Renal pelvis (tissue), 4 donors: ENCODE measurements around the gene OR6B2. TPM values are rescaled to one million over a fixed set of nuclear protein-coding genes. Genes with fewer than 3 reads are reported as not detected.
A peak's percentile ranks its signal among the peaks of the same experiment; 100 is the strongest.

Experiments
- DNase-seq: peaks from one replicate; pipeline ENCODE4 v3.0.0-alpha.2; 2013
- polyA plus RNA-seq, 3 donors: library from polyadenylated mRNA; unstranded; fragments of 120-200 nt; gene quantifications; one replicate each; pipeline ENCODE4 v1.2.1, GENCODE V29; 2013; ENCODE audit not compliant: insufficient read length in 3 of 3

The OR6B2 gene
- polyA plus RNA-seq, 3 donors: not detected

GRCh38 chr2:240042740-240043139 lies 12.5 kb upstream of the OR6B2 start:
- no peak for DNase-seq

GRCh38 chr2:240041363-240041762 lies 11.1 kb upstream of the OR6B2 start:
- no peak for DNase-seq

- peak; percentile 65 for DNase-seq
Observed at GRCh38 chr2:240037358-240037757, 7.1 kb upstream of the OR6B2 start.

- no peak for DNase-seq
Observed at GRCh38 chr2:240033330-240033678, 3.1 kb upstream of the OR6B2 start.

DNA sequence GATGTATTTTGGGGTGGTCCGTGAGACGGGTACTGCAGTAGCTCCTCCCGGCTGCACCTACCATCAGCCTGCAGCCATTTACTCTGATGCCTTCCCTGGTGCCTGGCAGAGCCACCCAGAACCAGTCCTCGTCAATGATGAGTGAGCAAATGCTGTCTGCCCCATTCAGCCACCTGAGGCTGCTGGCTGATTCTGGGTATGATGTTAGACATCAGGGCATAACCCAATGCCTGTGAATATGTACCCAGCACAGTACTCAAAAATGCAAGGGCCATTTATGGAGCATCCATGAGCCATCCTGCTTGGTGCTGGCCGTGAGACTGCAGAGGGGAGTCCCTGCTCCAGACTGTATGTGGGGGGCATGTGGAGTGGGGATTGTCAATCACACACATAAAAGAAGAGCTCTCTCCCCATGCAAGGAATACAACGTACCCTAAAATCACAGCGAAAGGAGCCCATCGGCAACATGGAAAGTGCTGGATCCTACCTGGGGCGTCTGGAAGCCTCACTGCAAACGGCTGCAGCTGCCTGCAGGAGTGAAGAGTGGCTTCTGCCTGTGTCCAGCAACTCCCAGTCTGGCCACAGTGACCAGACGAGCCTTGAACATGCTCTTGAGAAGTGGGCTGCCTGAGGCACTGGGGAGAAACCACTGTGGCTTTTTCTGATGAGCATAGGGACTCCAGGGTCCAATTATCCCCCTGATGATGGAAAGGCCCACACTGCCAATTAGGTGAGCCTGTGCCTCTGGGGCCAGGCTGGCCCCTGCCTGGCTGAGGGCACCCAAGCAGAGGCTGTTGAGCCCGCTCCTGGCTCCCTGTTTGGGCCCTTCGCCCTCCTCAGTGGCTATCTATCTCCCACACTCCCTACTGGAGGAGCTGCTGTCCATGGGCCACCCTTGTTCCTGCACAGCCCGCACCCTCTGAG lies 2.4 kb upstream of the OR6B2 start:
- no peak for DNase-seq

DNA sequence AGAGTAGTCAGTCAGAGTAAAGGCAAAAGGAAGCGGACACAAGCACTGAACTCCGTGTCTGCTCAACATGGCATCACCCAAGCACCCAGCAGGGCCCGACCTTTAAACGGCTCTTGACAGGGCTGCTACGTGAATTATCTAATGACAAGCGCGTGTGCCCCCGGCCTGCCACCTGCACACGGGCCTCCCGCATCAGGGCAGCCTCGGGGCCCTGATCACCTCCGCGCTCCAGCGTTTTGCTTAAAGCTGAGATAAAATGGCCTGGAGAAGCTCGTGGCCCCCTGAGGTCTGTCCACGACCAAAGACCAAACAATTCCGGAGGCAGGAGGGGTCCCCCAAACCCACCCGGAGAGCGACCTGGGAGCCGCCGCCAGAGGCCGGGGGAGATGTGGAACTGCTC lies 5.5 kb downstream of the OR6B2 start:
- peak; percentile 10 for DNase-seq

- no peak for DNase-seq
Observed at GRCh38 chr2:240023792-240024191, 6.4 kb downstream of the OR6B2 start.

DNA sequence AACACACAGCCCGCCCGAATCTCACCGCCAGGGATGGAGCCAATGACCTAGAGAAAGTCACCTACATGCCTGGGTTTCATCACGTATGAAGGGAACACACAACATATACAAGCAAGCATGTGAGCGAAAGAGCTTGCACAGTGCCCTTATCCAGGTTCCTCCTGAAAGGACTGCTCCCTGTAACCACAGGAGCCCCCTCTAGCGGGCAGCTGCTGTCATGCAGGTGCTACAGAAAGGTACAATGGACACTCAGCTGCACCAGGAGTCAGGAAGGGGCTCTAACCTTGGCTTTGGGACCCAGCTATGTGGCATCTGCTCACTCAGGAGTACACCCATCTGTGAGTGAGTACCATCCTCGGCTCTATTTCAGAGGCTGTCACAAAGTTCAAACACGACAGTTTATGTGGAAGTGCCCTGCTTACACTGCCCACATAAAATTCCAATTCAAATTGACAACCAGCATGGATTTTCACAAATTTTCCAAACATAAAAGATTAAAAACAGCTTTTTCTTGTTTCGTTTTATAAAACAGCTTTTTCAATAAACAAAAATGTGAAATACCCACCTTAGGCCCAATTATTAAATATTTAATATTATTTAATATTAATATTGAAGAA lies 8.6 kb downstream of the OR6B2 start:
- peak; percentile 36 for DNase-seq

GRCh38 chr2:240018071-240018750 lies 12.0 kb downstream of the OR6B2 start:
- no peak for DNase-seq

- DNase-seq: no peak
Observed at GRCh38 chr2:240014327-240014726, 15.9 kb downstream of the OR6B2 start.

GRCh38 chr2:240013343-240013742 lies 16.9 kb downstream of the OR6B2 start:
- DNase-seq: no peak

DNA sequence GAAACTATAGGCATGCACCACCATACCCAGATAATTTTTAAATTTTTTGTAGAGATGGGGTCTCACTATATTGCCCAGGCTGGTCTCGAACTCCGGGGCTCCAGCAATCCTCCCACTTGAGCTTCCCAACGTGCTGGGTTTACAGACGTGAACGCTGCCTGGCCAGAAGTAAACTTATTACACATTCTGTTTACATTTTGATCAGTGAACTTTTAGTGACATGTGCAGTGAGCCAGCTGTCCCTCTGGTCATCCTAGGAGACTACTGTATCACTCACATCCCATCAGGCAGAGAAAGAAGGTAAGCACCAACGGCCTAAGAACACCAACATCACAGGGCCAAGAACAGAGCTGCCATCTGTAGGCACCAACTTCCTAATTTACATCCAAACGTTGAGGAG lies 27.2 kb downstream of the OR6B2 start:
- no peak for DNase-seq

- DNase-seq: no peak
Observed at GRCh38 chr2:240000671-240001070, 29.6 kb downstream of the OR6B2 start.

DNA sequence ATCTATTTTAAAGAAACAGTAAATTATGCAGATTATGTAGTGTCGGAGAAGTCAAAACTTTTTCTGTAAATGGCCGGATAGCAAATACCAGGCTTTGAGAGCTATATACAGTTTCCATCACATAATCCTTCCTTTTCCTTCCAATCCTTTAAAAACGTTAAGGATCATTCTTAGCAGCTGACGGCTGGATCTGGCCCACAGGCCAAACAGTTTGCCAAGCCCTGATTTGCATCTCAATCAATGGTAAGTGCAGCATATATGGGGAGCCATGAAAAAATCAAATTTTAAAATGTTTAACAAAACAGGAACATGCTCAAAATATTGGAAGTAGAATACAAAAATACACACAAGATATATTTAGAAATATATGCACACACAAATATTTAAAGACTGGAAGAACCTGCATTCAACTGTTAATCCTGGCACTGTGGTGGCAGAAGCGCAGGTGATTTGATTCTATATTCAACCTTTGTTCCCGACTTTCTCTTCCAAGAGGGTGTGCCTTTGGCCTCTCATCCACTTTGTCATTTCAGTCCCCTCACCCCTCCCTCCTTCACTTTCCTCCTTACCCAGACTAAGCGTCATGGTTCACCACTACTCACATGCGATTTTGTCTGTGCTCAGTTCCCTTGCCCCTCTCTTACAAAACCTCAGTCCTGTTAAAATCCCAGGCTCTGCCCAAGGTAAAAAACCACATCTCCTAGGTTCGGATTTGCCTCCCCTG lies 32.4 kb downstream of the OR6B2 start:
- DNase-seq: no peak

DNA sequence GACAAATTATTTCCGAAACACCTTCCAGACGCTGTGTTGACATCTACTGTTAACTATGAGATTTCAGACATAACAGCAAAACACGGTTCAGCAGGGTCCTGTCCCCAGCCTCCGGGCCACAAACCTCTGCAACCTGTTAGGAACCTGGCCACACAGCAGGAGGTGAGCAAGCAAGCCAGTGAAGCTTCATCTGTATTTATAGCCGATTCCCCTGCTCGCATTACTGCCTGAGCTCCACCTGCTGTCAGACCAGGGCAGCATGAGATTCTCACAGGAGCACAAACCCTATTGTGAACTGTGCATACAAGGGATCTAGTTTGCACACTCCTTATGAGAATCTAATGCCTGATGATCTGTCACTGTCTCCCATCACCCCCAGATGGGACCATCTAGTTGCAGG lies 36.1 kb downstream of the OR6B2 start:
- DNase-seq: no peak

DNA sequence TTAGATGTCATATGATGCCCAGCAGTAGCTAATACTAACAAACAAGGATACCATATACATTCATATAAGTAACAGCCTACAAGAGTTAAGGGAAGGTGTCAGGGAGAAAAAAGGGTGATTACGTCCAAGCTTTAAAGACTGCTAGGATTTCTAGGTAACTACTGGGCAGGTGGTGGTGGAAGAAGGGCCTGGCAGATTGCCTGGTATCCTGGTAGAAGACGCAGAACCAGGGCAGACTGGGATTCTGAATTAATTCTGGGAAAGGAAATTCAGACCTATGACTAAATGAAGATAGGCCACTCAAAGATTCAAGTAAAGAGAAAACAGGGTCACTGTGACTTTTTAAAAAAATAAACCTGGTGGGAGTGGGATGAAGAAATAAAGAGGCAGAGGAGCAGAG lies 36.9 kb downstream of the OR6B2 start:
- no peak for DNase-seq

DNA sequence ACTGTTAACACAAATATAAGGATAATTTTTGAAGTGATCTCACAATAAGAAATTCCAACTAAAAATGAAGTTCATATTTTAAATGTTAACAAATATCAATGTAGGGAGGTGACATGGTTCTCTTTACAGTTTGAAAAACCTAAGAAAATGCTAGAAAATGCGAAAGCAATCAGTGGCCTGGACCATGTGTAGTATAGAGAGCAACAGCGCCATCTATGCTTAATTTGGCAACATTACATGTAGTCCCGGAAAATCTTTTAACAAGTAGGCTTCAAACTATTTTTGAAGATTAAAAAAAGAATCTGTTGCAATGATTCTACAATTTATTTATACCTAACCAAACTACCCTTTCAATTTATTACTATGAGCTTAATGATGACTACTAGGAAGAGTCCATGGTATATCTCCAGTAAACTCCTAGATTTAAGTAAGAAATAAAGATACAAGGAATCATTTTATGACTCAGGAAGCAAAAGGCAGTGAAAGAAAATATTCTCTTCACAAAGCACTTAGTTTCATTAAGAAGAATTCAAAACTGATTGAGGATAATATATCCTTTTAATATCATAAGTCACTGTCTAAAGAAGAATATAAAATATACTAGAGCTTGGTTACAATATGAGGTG lies 38.4 kb downstream of the OR6B2 start:
- peak; percentile 42 for DNase-seq

GRCh38 chr2:239990966-239991365 lies 39.3 kb downstream of the OR6B2 start:
- DNase-seq: no peak

DNA sequence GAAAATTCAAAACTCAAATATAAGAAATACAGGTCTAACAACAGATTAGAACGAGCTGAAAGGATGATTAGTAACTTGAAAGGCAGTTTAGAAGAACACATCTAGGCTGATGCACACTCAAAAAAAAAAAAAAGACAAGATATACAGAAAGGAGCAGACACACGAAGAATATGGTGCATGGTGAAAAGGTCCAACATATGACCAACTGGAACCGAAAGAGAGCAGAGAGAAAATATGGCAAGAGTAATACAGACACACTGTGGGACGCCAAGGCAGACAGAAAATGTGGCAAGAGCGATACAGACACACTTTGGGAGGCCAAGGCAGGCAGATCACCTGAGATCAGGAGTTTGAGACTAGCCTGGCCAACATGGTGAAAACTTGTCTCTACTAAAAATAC lies 44.9 kb downstream of the OR6B2 start:
- DNase-seq: no peak

- no peak for DNase-seq
Observed at GRCh38 chr2:239984421-239985194, 45.6 kb downstream of the OR6B2 start.
